Neural cell (in vitro differentiated cells): ENCODE measurements around the gene NCAM1.

Experiments used
- CTCF ChIP-seq: fragments of 450-650 bp; IDR thresholded peaks from 2 replicates; pipeline ENCODE4 v1.5.1; 2014; ENCODE audit warnings: antibody characterized with exemption, mild to moderate bottlenecking, moderate library complexity; ENCODE audit not compliant: poor library complexity, severe bottlenecking
- EP300 ChIP-seq: fragments of 450-650 bp; conservative IDR thresholded peaks from 2 replicates; pipeline ENCODE4 v1.6.1; 2014; ENCODE audit warnings: antibody characterized with exemption, mild to moderate bottlenecking, moderate library complexity; ENCODE audit not compliant: poor library complexity, severe bottlenecking
- EZH2 ChIP-seq: fragments of 200-600, 300-800 bp; shearing (Covaris generic), sonication (generic); IDR thresholded peaks from 2 replicates; pipeline ENCODE4 v1.6.1; 2014; ENCODE audit warnings: antibody characterized with exemption, low read length, borderline replicate concordance, mild to moderate bottlenecking; ENCODE audit not compliant: insufficient read depth, poor library complexity, severe bottlenecking
- MXI1 ChIP-seq: fragments of 450-650 bp; conservative IDR thresholded peaks from 2 replicates; pipeline ENCODE4 v1.6.1; 2014; ENCODE audit warnings: antibody characterized with exemption, mild to moderate bottlenecking; ENCODE audit not compliant: poor library complexity, severe bottlenecking
- POLR2AphosphoS5 ChIP-seq: IDR thresholded peaks from 2 replicates; pipeline ENCODE4 v1.6.1; 2012
- RAD21 ChIP-seq: fragments of 450-650 bp; conservative IDR thresholded peaks from 2 replicates; pipeline ENCODE4 v1.6.1; 2014; ENCODE audit warnings: antibody characterized with exemption, mild to moderate bottlenecking, moderate library complexity

GRCh38 chr11:112966561-112966960, 5.3 kb downstream of the NCAM1 start:
- TF ChIP-seq POLR2AphosphoS5 (no peak), CTCF (no peak), RAD21 (no peak), EP300 (no peak), MXI1 (no peak), EZH2 (no peak)
